Stimulated activated CD4-positive, alpha-beta T cell treated with anti-CD3 and anti-CD28 coated beads, Interleukin-1b, Interleukin-23, amount 100 ng/mL, for 48 hours (primary cell): ENCODE results near the gene ARHGAP9.

ENCODE experiments used
- DNase-seq: peaks from one replicate; pipeline ENCODE4 v3.0.0-alpha.2; 2020

ARHGAP9 gene

GRCh38 chr12:57491393-57492280 is 12.0 kb upstream of the ARHGAP9 start:
- no peak for DNase-seq

- DNase-seq = no peak
Measured at GRCh38 chr12:57490126-57490525, 10.5 kb upstream of the ARHGAP9 start.

- DNase-seq = no peak
Measured at GRCh38 chr12:57489157-57489641, 9.5 kb upstream of the ARHGAP9 start.

GRCh38 chr12:57488402-57489156 is 8.9 kb upstream of the ARHGAP9 start:
- DNase-seq = no peak

- DNase-seq = peak; percentile 95
Measured at GRCh38 chr12:57487597-57488401, 8.1 kb upstream of the ARHGAP9 start, which contains the start of gene MARS1. MARS1 (plus strand) TSS chr12:57488068; CDS start chr12:57488091, 23 bp downstream.

GRCh38 chr12:57487055-57487596 is 7.5 kb upstream of the ARHGAP9 start:
- DNase-seq = no peak

GRCh38 chr12:57485695-57486094 is 6.0 kb upstream of the ARHGAP9 start:
- no peak for DNase-seq

GRCh38 chr12:57483466-57483865 is 3.8 kb upstream of the ARHGAP9 start:
- no peak for DNase-seq

GRCh38 chr12:57481671-57482070 is 2.0 kb upstream of the ARHGAP9 start:
- DNase-seq = no peak

- no peak for DNase-seq
Measured at GRCh38 chr12:57479043-57479375, 657 bp downstream of the ARHGAP9 start.

GRCh38 chr12:57477710-57478681 is 1.7 kb downstream of the ARHGAP9 start:
- DNase-seq = peak; percentile 53

- no peak for DNase-seq
Measured at GRCh38 chr12:57476993-57477709, 2.5 kb downstream of the ARHGAP9 start.

GRCh38 chr12:57476162-57476992 is 3.3 kb downstream of the ARHGAP9 start:
- peak; percentile 88 for DNase-seq

- no peak for DNase-seq
Measured at GRCh38 chr12:57475271-57476161, 4.2 kb downstream of the ARHGAP9 start.

GRCh38 chr12:57474862-57475261 is 4.8 kb downstream of the ARHGAP9 start:
- no peak for DNase-seq

- no peak for DNase-seq
Measured at GRCh38 chr12:57474430-57474829, 5.2 kb downstream of the ARHGAP9 start.

- DNase-seq = no peak
Measured at GRCh38 chr12:57473886-57474285, 5.8 kb downstream of the ARHGAP9 start.

GRCh38 chr12:57473392-57473791 is 6.3 kb downstream of the ARHGAP9 start:
- no peak for DNase-seq

- no peak for DNase-seq
Measured at GRCh38 chr12:57472391-57472790, 7.3 kb downstream of the ARHGAP9 start.
